Activated CD4-positive, alpha-beta T cell treated with anti-CD3 and anti-CD28 coated beads for 48 hours (primary cell): ENCODE measurements around the gene TRANK1.
A peak's percentile ranks its signal among the peaks of the same experiment; 100 is the strongest.
"Not testable (repeated sequence)": the region's sequence is repeated elsewhere in the genome, so short reads cannot be mapped to it uniquely, and the experiment has no call there.

Source experiments
- DNase-seq: peaks from one replicate; pipeline ENCODE4 v3.0.0-alpha.2; 2020

Gene TRANK1

GRCh38 chr3:36944641-36945270, at the start of gene TRANK1:
Gene TRANK1, minus strand, starts transcription at chr3:36945054. Its CDS starts 245 bp downstream, at chr3:36944809.
- DNase-seq: peak; percentile 86

- peak; percentile 99 for DNase-seq
Measured at GRCh38 chr3:36993326-36994283, 48.8 kb upstream of the TRANK1 start, which contains the start of gene MLH1. Gene MLH1, plus strand, starts transcription at chr3:36993518. Its CDS starts 30 bp downstream, at chr3:36993548.

- no peak for DNase-seq
Measured at GRCh38 chr3:36992806-36993325, 48.0 kb upstream of the TRANK1 start, which contains the start of gene EPM2AIP1. Gene EPM2AIP1, minus strand, starts transcription at chr3:36993131. Its CDS starts 54 bp downstream, at chr3:36993077.

GRCh38 chr3:36991923-36992805, 47.3 kb upstream of the TRANK1 start:
- DNase-seq: peak; percentile 34

GRCh38 chr3:36991147-36991546, 46.3 kb upstream of the TRANK1 start:
- DNase-seq: peak; percentile 54

GRCh38 chr3:36989568-36989967, 44.7 kb upstream of the TRANK1 start:
- DNase-seq: no peak

- DNase-seq: no peak
Measured at GRCh38 chr3:36989005-36989404, 44.2 kb upstream of the TRANK1 start.

- DNase-seq: no peak
Measured at GRCh38 chr3:36988356-36988755, 43.5 kb upstream of the TRANK1 start.

GRCh38 chr3:36981006-36981405, 36.2 kb upstream of the TRANK1 start:
- no peak for DNase-seq

GRCh38 chr3:36973139-36973538, 28.3 kb upstream of the TRANK1 start:
- no peak for DNase-seq

GRCh38 chr3:36972163-36972562, 27.3 kb upstream of the TRANK1 start:
- DNase-seq: no peak

GRCh38 chr3:36969540-36970432, 24.9 kb upstream of the TRANK1 start:
- peak; percentile 62 for DNase-seq

- no peak for DNase-seq
Measured at GRCh38 chr3:36969085-36969484, 24.2 kb upstream of the TRANK1 start.

GRCh38 chr3:36965440-36965839, 20.6 kb upstream of the TRANK1 start:
- no peak for DNase-seq

- no peak for DNase-seq
Measured at GRCh38 chr3:36964817-36965216, 20.0 kb upstream of the TRANK1 start.

GRCh38 chr3:36964331-36964730, 19.5 kb upstream of the TRANK1 start:
- no peak for DNase-seq

GRCh38 chr3:36963008-36963407, 18.2 kb upstream of the TRANK1 start:
- not testable (repeated sequence) for DNase-seq

- no peak for DNase-seq
Measured at GRCh38 chr3:36960502-36960901, 15.6 kb upstream of the TRANK1 start.

- DNase-seq: no peak
Measured at GRCh38 chr3:36959821-36960220, 15.0 kb upstream of the TRANK1 start.

- no peak for DNase-seq
Measured at GRCh38 chr3:36957862-36958686, 13.2 kb upstream of the TRANK1 start.

- no peak for DNase-seq
Measured at GRCh38 chr3:36957063-36957462, 12.2 kb upstream of the TRANK1 start.
